Measurements from ENCODE around the gene TSEN54. TPM values are rescaled to one million over a fixed set of nuclear protein-coding genes. Genes with fewer than 3 reads are reported as not detected.

TSEN54 gene
- total RNA-seq, 1 donor, result 8.0 TPM

- DNase-seq (ENCODE audit: low read depth), result no peak
- TF ChIP-seq, protein P1, sequence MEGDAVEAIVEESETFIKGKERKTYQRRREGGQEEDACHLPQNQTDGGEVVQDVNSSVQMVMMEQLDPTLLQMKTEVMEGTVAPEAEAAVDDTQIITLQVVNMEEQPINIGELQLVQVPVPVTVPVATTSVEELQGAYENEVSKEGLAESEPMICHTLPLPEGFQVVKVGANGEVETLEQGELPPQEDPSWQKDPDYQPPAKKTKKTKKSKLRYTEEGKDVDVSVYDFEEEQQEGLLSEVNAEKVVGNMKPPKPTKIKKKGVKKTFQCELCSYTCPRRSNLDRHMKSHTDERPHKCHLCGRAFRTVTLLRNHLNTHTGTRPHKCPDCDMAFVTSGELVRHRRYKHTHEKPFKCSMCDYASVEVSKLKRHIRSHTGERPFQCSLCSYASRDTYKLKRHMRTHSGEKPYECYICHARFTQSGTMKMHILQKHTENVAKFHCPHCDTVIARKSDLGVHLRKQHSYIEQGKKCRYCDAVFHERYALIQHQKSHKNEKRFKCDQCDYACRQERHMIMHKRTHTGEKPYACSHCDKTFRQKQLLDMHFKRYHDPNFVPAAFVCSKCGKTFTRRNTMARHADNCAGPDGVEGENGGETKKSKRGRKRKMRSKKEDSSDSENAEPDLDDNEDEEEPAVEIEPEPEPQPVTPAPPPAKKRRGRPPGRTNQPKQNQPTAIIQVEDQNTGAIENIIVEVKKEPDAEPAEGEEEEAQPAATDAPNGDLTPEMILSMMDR (IDR thresholded peaks at IDR 0.05; ENCODE audit: insufficient read depth, low read length), result no peak
- no peak overlapping the region for H3K4me3 ChIP-seq (ENCODE audit: low read depth, low read length)
Observed at GRCh38 chr17:75500419-75501216, 15.7 kb upstream of the TSEN54 start.

DNA sequence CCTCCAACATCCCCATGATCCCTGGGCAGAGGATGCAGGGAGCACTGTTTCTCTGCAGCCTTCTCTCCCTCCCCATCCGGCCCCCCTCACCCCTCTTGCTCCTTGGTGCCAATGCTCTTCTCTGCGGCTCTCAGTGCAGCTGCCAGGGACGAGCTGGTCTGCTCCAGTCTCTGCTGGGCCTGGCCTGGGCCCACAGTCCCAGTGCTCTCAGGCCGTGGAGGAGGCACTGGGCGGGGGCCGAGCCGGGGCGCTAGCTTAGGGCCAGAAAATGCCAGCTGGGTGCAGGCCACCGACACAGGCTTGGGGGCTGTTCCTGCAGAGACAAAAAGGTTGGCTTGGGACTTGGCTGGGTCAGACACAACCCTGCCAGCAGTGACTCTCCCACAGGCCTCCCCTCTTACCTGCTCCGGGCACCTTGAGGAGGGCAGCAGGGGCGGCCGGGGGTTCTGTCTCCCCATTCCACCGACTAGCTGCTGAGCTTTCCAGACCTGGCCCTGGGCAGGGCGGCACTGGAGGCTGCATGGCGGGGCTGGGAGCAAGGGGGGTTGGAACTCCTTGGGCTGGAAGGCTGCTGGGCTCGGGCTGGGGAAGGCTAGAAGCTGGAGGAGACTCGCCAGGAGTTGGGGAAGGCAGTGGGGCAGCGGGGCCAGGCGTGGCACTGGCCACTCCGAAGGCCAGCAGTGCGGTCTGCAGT lies 14.8 kb upstream of the TSEN54 start:
- no peak for DNase-seq (ENCODE audit: low read depth)
- TF ChIP-seq, protein P1 (IDR thresholded peaks at IDR 0.05; ENCODE audit: insufficient read depth, low read length), result no peak
- H3K4me3 ChIP-seq (ENCODE audit: low read depth, low read length), result no peak overlapping the region

GRCh38 chr17:75502072-75502720 lies 14.1 kb upstream of the TSEN54 start:
- H3K4me3 ChIP-seq (ENCODE audit: low read depth, low read length), result no peak overlapping the region
- TF ChIP-seq, protein P1 (IDR thresholded peaks at IDR 0.05; ENCODE audit: insufficient read depth, low read length), result no peak
- DNase-seq (ENCODE audit: low read depth), result no peak

DNA sequence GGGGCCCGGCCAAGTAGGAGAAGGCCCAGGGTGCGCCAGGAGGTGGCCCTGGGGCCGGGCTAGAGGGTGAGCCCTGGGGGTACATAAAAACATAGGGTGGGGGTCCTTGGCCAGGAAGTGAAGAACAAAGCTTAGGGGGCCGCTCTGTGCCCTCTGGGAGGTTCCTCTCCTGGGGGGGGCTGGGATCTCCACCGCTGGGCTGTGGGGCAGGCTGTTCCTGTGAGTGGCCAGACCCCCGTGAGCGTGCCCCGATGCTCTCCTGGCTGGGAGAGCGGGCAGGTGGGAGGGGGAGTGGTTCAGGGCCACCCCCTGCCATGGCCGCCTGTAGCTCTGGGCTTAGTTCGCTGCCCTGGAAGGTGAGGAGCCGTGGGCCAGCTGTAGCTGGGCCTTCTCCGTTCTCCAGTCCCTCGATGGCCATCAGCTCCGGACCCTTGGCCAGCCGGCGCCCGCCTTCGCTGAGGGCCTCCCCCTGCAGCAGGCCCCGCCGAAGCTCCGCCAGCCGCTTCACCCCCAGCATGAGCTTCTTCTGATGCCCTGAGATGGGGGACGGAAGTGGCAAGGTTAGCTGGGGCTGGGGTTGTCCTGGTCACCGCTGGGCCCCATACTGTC lies 13.5 kb upstream of the TSEN54 start:
- TF ChIP-seq, protein P1 (IDR thresholded peaks at IDR 0.05; ENCODE audit: insufficient read depth, low read length), result no peak
- H3K4me3 ChIP-seq (ENCODE audit: low read depth, low read length), result no peak overlapping the region
- DNase-seq (ENCODE audit: low read depth), result no peak

DNA sequence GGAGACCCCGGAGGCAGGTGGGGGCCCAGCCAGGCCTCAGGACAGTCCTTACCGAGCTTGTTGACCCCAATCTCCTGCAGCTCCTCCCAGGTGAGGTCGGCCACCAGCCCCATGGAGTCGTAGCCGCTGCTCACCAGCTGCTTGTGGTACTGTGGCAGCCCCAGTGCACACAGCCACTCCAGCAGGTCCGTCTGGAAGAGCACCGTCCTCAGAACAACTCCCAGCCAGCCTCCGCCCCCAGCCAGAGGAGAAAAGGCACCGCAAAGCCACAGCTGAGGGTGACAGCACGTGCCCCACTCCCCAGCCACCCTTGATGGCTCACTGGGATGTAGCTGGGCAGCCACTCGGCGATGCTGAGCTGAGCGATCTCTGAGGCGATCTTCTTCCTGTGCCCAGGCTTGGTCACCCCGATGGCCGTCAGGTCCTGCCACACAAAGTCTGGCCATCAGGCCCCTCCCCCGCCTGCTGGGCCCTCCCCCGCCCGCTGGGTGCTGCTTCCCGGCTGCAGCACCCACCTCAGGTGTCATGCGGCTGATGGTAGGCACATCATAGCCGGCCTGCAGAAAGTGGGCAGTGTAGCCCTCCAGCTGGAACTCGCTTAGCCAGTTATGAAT lies 12.9 kb upstream of the TSEN54 start:
- H3K4me3 ChIP-seq (ENCODE audit: low read depth, low read length), result no peak overlapping the region
- no peak for DNase-seq (ENCODE audit: low read depth)
- TF ChIP-seq, protein P1 (IDR thresholded peaks at IDR 0.05; ENCODE audit: insufficient read depth, low read length), result no peak

GRCh38 chr17:75503976-75504346 lies 12.4 kb upstream of the TSEN54 start:
- no peak overlapping the region for H3K4me3 ChIP-seq (ENCODE audit: low read depth, low read length)
- no peak for DNase-seq (ENCODE audit: low read depth)
- TF ChIP-seq, protein P1 (IDR thresholded peaks at IDR 0.05; ENCODE audit: insufficient read depth, low read length), result no peak

Data from fibroblast of the aortic adventitia (primary cell).